Omental fat pad (tissue), 4 donors: ENCODE results near the gene NSMCE1. TPM values are rescaled to one million over a fixed set of nuclear protein-coding genes. Genes with fewer than 3 reads are reported as not detected.
"Not testable (repeated sequence)": the region's sequence is repeated elsewhere in the genome, so short reads cannot be mapped to it uniquely, and the experiment has no call there.

Source experiments
- ATAC-seq: fragments of 150-250 bp; one replicate; pipeline ENCODE4 v1.9.1; 2016; ENCODE audit warnings: mild to moderate bottlenecking, moderate library complexity; ENCODE audit not compliant: low FRiP score
- DNase-seq: peaks from one replicate; pipeline ENCODE4 v3.0.0-alpha.2; 2019; ENCODE audit warnings: low spot score
- CTCF ChIP-seq, 3 donors: fragments of 450-650 bp; IDR thresholded peaks; one replicate each; pipeline ENCODE4 v1.5.1; 2016 to 2017; ENCODE audit warnings: antibody characterized with exemption in 3 of 3, mild to moderate bottlenecking in 3 of 3, moderate library complexity in 2 of 3
- total RNA-seq, 4 donors: library from RNA; depleted of rRNA; stranded (reverse); fragments of >200 nt; gene quantifications; one replicate each; pipeline ENCODE4 v1.1.0, GENCODE V29; 2016

The NSMCE1 gene
- total RNA-seq, 4 donors from 2014 or later: 30.3 to 53.0 (median 43.9) TPM

DNA sequence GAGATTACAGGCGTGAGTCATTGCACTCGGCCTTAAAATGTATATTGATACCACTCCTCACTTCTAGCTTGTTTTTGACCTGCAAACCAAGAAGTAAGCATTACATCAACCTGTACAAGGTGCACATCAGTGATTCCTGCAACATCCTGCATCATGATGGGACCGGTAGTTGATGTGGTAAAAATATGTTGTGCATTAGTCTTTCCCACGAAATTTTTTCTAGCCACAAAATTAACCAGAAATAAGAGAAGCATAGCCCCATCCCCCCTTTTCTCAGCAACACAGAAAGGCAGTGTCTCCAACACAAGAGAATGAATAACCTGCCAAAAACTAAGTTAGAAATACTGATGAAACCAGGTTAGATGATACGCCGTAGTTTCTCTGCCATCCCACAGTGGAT, 21.1 kb upstream of the NSMCE1 start:
- no peak for TF ChIP-seq CTCF (IDR thresholded peaks at IDR 0.05)
- no peak for ATAC-seq
- no peak for DNase-seq

DNA sequence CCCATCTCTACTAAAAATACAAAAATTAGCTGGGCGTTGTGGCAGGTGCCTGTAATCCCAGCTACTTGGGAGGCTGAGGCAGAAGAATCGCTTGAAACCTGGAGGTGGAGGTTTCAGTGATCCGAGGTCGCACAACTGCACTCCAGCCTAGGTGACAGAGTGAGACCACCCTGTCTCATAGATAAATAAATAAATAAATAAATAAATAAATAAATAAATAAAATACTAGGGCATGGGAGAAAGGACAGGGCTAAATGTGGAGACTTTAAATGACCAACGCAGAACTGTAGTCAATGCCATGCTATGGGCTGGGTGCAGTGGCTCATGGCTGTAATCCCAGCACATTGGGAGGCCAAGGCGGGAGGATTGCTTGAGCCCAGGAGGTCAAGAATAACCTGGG, 19.7 kb upstream of the NSMCE1 start:
- not testable (repeated sequence) for DNase-seq, ATAC-seq

DNA sequence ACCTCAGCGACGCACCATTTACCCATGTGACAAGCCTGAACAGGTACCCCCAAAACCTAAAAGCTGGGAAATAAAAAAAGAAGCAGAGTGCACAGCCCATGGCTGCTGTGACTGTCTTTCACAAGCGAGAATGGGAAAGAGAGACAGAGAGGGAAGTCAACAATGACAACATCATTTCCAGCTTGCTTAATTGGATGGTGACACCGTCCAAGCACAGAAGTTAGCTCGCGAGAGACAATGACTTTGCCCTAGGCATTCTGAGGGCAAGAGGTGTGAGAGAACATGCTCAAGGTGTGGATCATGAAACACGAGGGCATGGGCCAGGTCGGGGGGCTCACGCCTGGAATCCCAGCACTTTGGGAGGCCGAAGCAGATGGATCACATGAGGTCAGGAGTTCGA, 19.3 kb upstream of the NSMCE1 start:
- ATAC-seq (no peak), DNase-seq (no peak)
- no peak for TF ChIP-seq CTCF (IDR thresholded peaks at IDR 0.05)

- ATAC-seq (no peak), DNase-seq (no peak)
- TF ChIP-seq CTCF (IDR thresholded peaks at IDR 0.05): no peak
Measured at GRCh38 chr16:27287051-27287811, 18.7 kb upstream of the NSMCE1 start.

DNA sequence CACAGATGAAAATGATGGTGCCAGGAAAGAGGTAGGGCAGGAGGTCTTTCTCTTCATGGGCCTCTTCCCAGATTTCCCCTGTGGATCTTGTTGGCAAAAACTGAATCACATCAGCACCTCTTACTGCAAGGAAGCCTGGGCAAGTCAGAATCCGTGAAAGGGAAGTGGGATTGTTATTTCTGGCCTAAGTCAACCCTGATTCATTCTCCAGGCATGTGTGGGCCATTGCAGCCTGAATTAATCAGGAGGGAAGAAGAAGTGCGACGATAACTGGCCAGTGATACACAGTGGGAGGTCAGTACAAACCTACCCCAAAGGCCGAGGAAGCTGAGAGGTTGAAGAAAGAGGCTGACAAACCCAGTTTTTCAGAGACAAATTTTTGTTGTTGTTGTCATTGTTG, 17.9 kb upstream of the NSMCE1 start:
- no peak for DNase-seq
- no peak for TF ChIP-seq CTCF (IDR thresholded peaks at IDR 0.05)
- peak; percentile 86 for ATAC-seq

GRCh38 chr16:27285676-27286196, 17.2 kb upstream of the NSMCE1 start:
- DNase-seq (no peak), ATAC-seq (no peak)
- no peak for TF ChIP-seq CTCF (IDR thresholded peaks at IDR 0.05)

DNA sequence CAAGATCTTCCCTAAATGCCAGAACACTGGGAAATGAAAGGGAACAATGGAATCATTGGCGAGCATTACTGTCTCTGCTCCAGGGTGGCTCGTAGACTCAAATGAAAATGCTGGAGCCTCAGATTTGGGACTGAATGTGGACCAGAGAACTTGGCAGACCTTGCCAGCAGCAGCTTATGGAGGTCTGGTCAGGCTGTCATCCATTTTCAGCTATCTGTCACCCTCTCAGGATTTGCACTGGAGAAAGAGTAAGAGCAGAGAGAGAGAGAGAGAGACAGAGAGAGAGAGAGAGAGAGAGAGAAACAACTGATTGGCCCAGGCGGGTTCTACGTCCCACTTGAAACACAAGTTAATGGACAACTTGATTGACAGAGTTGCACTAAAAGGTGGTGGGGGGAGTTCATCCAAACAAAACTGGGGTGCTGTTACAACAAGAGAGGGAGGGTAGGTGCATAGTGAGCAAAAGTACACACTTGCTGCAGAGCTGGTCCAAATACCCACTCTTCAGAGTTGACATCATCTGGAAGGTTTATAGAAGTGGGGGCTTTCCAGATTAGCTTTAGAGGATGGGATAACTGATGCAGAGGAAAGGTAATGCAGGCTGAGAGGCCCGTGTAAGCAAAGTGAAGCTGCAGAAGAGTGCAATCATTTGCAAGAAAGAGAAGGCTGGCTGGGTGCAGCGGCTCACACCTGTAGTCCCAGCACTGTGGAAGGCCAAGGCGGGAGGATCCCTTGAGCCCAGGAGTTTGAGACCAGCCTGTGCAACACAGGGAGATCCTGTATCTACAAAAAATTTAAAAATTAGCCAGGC, 16.5 kb upstream of the NSMCE1 start:
- DNase-seq: no peak
- TF ChIP-seq CTCF (IDR thresholded peaks at IDR 0.05): no peak
- no peak for ATAC-seq
